GM23338 (cell line): ENCODE results near the gene VGLL4. TPM values are rescaled to one million over a fixed set of nuclear protein-coding genes. Genes with fewer than 3 reads are reported as not detected.

Source experiments
- ATAC-seq: fragments of 200-7000 bp; cut with Tn5 transposase; 3 replicates; pipeline ENCODE4 v1.9.1; 2020
- DNase-seq: peaks from one replicate; pipeline ENCODE4 v3.0.0-alpha.2; 2015; ENCODE audit warnings: low spot score
- H2AFZ ChIP-seq: fragments of 200-600 bp; sonication (generic); 2 replicates; pipeline ENCODE4 v1.8.0; 2016; ENCODE audit warnings: antibody characterized with exemption, mild to moderate bottlenecking, moderate library complexity
- H3F3A ChIP-seq: fragments of 200-600 bp; sonication (generic); replicated peaks from 2 replicates; pipeline ENCODE4 v1.8.0; 2017; ENCODE audit warnings: antibody characterized with exemption, mixed run types, low read depth
- H3K27ac ChIP-seq: fragments of 200-600 bp; sonication (generic); 2 replicates; pipeline ENCODE4 v1.6.1; 2016; ENCODE audit warnings: low read depth
- H3K27me3 ChIP-seq: fragments of 200-600 bp; sonication (generic); 2 replicates; pipeline ENCODE4 v1.8.0; 2016; ENCODE audit warnings: mild to moderate bottlenecking, mixed run types, moderate library complexity; ENCODE audit not compliant: insufficient read depth
- H3K36me3 ChIP-seq: fragments of 200-600 bp; sonication (generic); 2 replicates; pipeline ENCODE4 v1.8.0; 2016; ENCODE audit warnings: mild to moderate bottlenecking; ENCODE audit not compliant: insufficient read depth
- H3K4me1 ChIP-seq: fragments of 200-600 bp; sonication (generic); 2 replicates; pipeline ENCODE4 v1.8.0; 2016; ENCODE audit warnings: mild to moderate bottlenecking, moderate library complexity; ENCODE audit not compliant: insufficient read depth
- H3K4me2 ChIP-seq: fragments of 200-600 bp; sonication (generic); 2 replicates; pipeline ENCODE4 v1.7.1; 2017; ENCODE audit warnings: mixed run types
- H3K4me3 ChIP-seq: fragments of 200-600 bp; sonication (generic); 2 replicates; pipeline ENCODE4 v1.6.1; 2016; ENCODE audit warnings: mixed run types
- H3K79me2 ChIP-seq: fragments of 200-600 bp; sonication (generic); replicated peaks from 2 replicates; pipeline ENCODE4 v1.8.0; 2017; ENCODE audit warnings: mild to moderate bottlenecking; ENCODE audit not compliant: insufficient read depth
- H3K9me2 ChIP-seq: fragments of 200-600 bp; sonication (generic); 2 replicates; pipeline ENCODE4 v1.8.0; 2017; ENCODE audit not compliant: insufficient read depth
- H4K20me1 ChIP-seq: fragments of 200-600 bp; sonication (generic); replicated peaks from 2 replicates; pipeline ENCODE4 v1.8.0; 2017; ENCODE audit warnings: mild to moderate bottlenecking; ENCODE audit not compliant: insufficient read depth
- H3K27ac Mint-ChIP-seq: 2 replicates; pipeline ENCODE4 v1.8.0; 2020; ENCODE audit warnings: inconsistent platforms, mild to moderate bottlenecking, moderate library complexity, mixed read lengths
- H3K27me3 Mint-ChIP-seq: 3 replicates; pipeline ENCODE4 v1.8.0; 2022; ENCODE audit warnings: low read depth, mild to moderate bottlenecking, moderate library complexity, mixed read lengths, inconsistent platforms; ENCODE audit not compliant: insufficient read depth, poor library complexity
- H3K36me3 Mint-ChIP-seq: 3 replicates; pipeline ENCODE4 v1.8.0; 2021; ENCODE audit warnings: low read depth, mild to moderate bottlenecking, inconsistent platforms, moderate library complexity, mixed read lengths
- H3K4me1 Mint-ChIP-seq: 3 replicates; pipeline ENCODE4 v1.8.0; 2020; ENCODE audit warnings: mild to moderate bottlenecking, inconsistent platforms, mixed read lengths
- H3K4me3 Mint-ChIP-seq: 3 replicates; pipeline ENCODE4 v1.8.0; 2021; ENCODE audit warnings: moderate library complexity, mild to moderate bottlenecking, inconsistent platforms, mixed read lengths
- H3K9me3 Mint-ChIP-seq: 3 replicates; pipeline ENCODE4 v1.8.0; 2020; ENCODE audit warnings: moderate library complexity, mild to moderate bottlenecking, inconsistent platforms, mixed read lengths
- CREB1 ChIP-seq: fragments of 250-450 bp; sonication (Bioruptor Pico); IDR thresholded peaks from 2 replicates; pipeline ENCODE4 v1.5.0; 2020; ENCODE audit warnings: low read depth, mild to moderate bottlenecking, moderate library complexity
- CTCF ChIP-seq, 2 experiments: fragments of 200-600 bp in 1 of 2; sonication (generic) in 1 of 2; conservative IDR thresholded peaks; 2 replicates each; pipeline versions ENCODE4 v1.5.1 to v1.6.1; 2016 to 2017; ENCODE audit warnings: antibody characterized with exemption in 2 of 2, low read depth in 2 of 2, mild to moderate bottlenecking in 2 of 2, moderate library complexity in 1 of 2
- EZH2 ChIP-seq: fragments of 200-600 bp; sonication (generic); IDR thresholded peaks from one replicate; pipeline ENCODE4 v1.8.0; 2017; ENCODE audit warnings: antibody characterized with exemption, mild to moderate bottlenecking, low read depth; ENCODE audit not compliant: unreplicated experiment
- EZH2phosphoT487 ChIP-seq: fragments of 200-600 bp; sonication (generic); IDR thresholded peaks from one replicate; pipeline ENCODE4 v1.8.1; 2018; ENCODE audit warnings: antibody characterized with exemption; ENCODE audit not compliant: unreplicated experiment
- JUNB ChIP-seq: IDR thresholded peaks from one replicate; pipeline ENCODE4 v1.6.1; 2016; ENCODE audit warnings: antibody characterized with exemption; ENCODE audit not compliant: unreplicated experiment
- NANOG ChIP-seq: IDR thresholded peaks from 2 replicates; pipeline ENCODE4 v1.6.1; 2016; ENCODE audit warnings: antibody characterized with exemption, borderline replicate concordance
- POLR2AphosphoS5 ChIP-seq: IDR thresholded peaks from 2 replicates; pipeline ENCODE4 v1.6.1; 2016; ENCODE audit warnings: antibody characterized with exemption, low read depth
- REST ChIP-seq: IDR thresholded peaks from one replicate; pipeline ENCODE4 v1.6.1; 2018; ENCODE audit warnings: antibody characterized with exemption; ENCODE audit not compliant: unreplicated experiment
- STAT1 ChIP-seq: IDR thresholded peaks from one replicate; pipeline ENCODE4 v1.6.1; 2016; ENCODE audit warnings: antibody characterized with exemption; ENCODE audit not compliant: unreplicated experiment
- ZNF114 ChIP-seq: fragments of 250-450 bp; sonication (Bioruptor Pico); IDR thresholded peaks from 2 replicates; pipeline ENCODE4 v1.5.0; 2020; ENCODE audit warnings: mild to moderate bottlenecking, moderate library complexity
- ZNF331 ChIP-seq: fragments of 250-450 bp; sonication (Bioruptor Pico); IDR thresholded peaks from 2 replicates; pipeline ENCODE4 v1.5.0; 2020; ENCODE audit warnings: low read depth, mild to moderate bottlenecking, moderate library complexity
- ZNF462 ChIP-seq: fragments of 250-450 bp; sonication (Bioruptor Pico); IDR thresholded peaks from 2 replicates; pipeline ENCODE4 v1.5.0; 2020; ENCODE audit warnings: mild to moderate bottlenecking, moderate library complexity
- polyA plus RNA-seq: library from polyadenylated mRNA; unstranded; fragments of >200 nt; fragmentation: Nextera tagmentation; extraction: Ambion mirVana; gene quantifications from 2 replicates; pipeline ENCODE4 v1.2.1, GENCODE V29; 2016
- total RNA-seq: library from RNA; depleted of rRNA; stranded (reverse); fragments of >200 nt; shearing (Covaris generic); gene quantifications from 2 replicates; pipeline ENCODE4 v1.2.3, GENCODE V29; 2014
- TF ChIP-seq, protein P1 (sequence below): IDR thresholded peaks from 2 replicates; pipeline ENCODE4 v1.6.1; 2016; ENCODE audit warnings: antibody characterized with exemption

VGLL4 gene
- total and polyA plus RNA-seq, 2 experiments from 2014 or later: 20.8 to 45.9 TPM

- H3K27ac ChIP-seq: no peak overlapping the region
- no peak overlapping the region for H3K4me3 ChIP-seq
- TF ChIP-seq ZNF462: no peak
- no peak for TF ChIP-seq STAT1
- TF ChIP-seq CREB1 (CRISPR knock-in tag): no peak
- TF ChIP-seq REST: no peak
- no peak for TF ChIP-seq ZNF331 (CRISPR knock-in tag)
- TF ChIP-seq POLR2AphosphoS5: no peak
- TF ChIP-seq, protein P1, sequence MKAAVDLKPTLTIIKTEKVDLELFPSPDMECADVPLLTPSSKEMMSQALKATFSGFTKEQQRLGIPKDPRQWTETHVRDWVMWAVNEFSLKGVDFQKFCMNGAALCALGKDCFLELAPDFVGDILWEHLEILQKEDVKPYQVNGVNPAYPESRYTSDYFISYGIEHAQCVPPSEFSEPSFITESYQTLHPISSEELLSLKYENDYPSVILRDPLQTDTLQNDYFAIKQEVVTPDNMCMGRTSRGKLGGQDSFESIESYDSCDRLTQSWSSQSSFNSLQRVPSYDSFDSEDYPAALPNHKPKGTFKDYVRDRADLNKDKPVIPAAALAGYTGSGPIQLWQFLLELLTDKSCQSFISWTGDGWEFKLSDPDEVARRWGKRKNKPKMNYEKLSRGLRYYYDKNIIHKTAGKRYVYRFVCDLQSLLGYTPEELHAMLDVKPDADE: no peak
- no peak for TF ChIP-seq JUNB
- TF ChIP-seq ZNF114: no peak
- TF ChIP-seq CTCF (conservative IDR thresholded peaks at IDR 0.05; ENCODE audit: low read depth in 2 of 2): no peak
- TF ChIP-seq EZH2phosphoT487: no peak
- TF ChIP-seq NANOG: no peak
- no peak for TF ChIP-seq EZH2
- no peaks in the 10 kb centered on the region for H3K9me2 ChIP-seq
- no peak for DNase-seq
- peaks cover 15% of the 10 kb centered on the region for H4K20me1 ChIP-seq
- no peak overlapping the region; the same call in 1 of the 2 replicates for H3K27ac Mint-ChIP-seq
- no peak overlapping the region for H2AFZ ChIP-seq
- H3K4me1 Mint-ChIP-seq: 0 out of 3 replicates have a peak, but pooled peaks cover 2% of the 10 kb centered on the region
- H3K4me2 ChIP-seq: no peak overlapping the region
- no peak for ATAC-seq
- no peaks in the 10 kb centered on the region for H3K27me3 ChIP-seq
- H3K4me1 ChIP-seq: no peaks in the 10 kb centered on the region
- H3K4me3 Mint-ChIP-seq: no peak overlapping the region
- H3K36me3 ChIP-seq: no peaks in the 10 kb centered on the region
- H3K79me2 ChIP-seq: peaks cover 33% of the 10 kb centered on the region
- H3K27me3 Mint-ChIP-seq: peaks cover 12% of the 10 kb centered on the region
- no peaks in the 10 kb centered on the region for H3F3A ChIP-seq
- no peaks in the 10 kb centered on the region for H3K9me3 Mint-ChIP-seq
- peaks cover 15% of the 10 kb centered on the region; the same call in 2 of the 3 replicates for H3K36me3 Mint-ChIP-seq
Measured at GRCh38 chr3:11570251-11570650, 73.5 kb downstream of the VGLL4 start.
